Panc1 (cell line): Measurements from ENCODE around the gene P2RY2.

ENCODE experiments used
- CTCF ChIP-seq: fragments of 450-650 bp; IDR thresholded peaks from 2 replicates; pipeline ENCODE4 v1.5.1; 2017; ENCODE audit warnings: mild to moderate bottlenecking
- POLR2AphosphoS5 ChIP-seq: IDR thresholded peaks from 2 replicates; pipeline ENCODE4 v1.6.1; 2012; ENCODE audit warnings: mild to moderate bottlenecking, low read depth, low read length, moderate library complexity
- REST ChIP-seq, 2 experiments: IDR thresholded peaks; 2 replicates each; pipeline ENCODE4 v1.6.1; 2011 to 2012; ENCODE audit warnings: low read depth in 2 of 2, control low read depth in 1 of 2, low read length in 1 of 2, mild to moderate bottlenecking in 1 of 2, moderate library complexity in 1 of 2; ENCODE audit not compliant: insufficient read depth in 1 of 2
- SIN3A ChIP-seq: IDR thresholded peaks from 2 replicates; pipeline ENCODE4 v1.6.1; 2012; ENCODE audit warnings: low read depth, mild to moderate bottlenecking, low read length, moderate library complexity, borderline replicate concordance; ENCODE audit not compliant: insufficient read depth

- TF ChIP-seq CTCF = no peak
- no peak for TF ChIP-seq SIN3A
- TF ChIP-seq POLR2AphosphoS5 = no peak
- TF ChIP-seq REST (IDR thresholded peaks at IDR 0.05; ENCODE audit: insufficient read depth in 1 of 2, low read depth in 2 of 2, low read length in 1 of 2) = peak in 1 of 2 experiments; percentile 52; a peak in 1 of 4 replicates
Measured at GRCh38 chr11:73203790-73204189, 14.3 kb upstream of the P2RY2 start.
